Measurements from ENCODE around the gene NCAPG2. TPM values are rescaled to one million over a fixed set of nuclear protein-coding genes. Genes with fewer than 3 reads are reported as not detected.
"Not testable (repeated sequence)": the region's sequence is repeated elsewhere in the genome, so short reads cannot be mapped to it uniquely, and the experiment has no call there.

Gene NCAPG2
- total RNA-seq, 2 experiments from 2014 or later: 145 to 149 TPM

- ChIA-PET CTCF (no interaction called here), POLR2A (no interaction called here)
- Mint-ChIP-seq H3K27ac (no peak overlapping the region), H3K36me3 (no peaks in the 10 kb centered on the region), H3K27me3 (peaks cover 2% of the 10 kb centered on the region), H3K4me3 (no peak overlapping the region), H3K9me3 (no peaks in the 10 kb centered on the region), H3K4me1 (ENCODE audit: low read depth) (no peaks in the 10 kb centered on the region)
- no peak for DNase-seq
- intact Hi-C loops (cut with micrococcal nuclease): no loop called here
These were observed 18.1 kb upstream of the NCAPG2 start for GRCh38 chr7:158722574-158723237.

- Mint-ChIP-seq H3K9me3 (no peaks in the 10 kb centered on the region), H3K36me3 (no peaks in the 10 kb centered on the region), H3K27ac (no peak overlapping the region), H3K4me3 (no peak overlapping the region), H3K4me1 (ENCODE audit: low read depth) (no peaks in the 10 kb centered on the region), H3K27me3 (peaks cover 2% of the 10 kb centered on the region)
- no peak for DNase-seq
- ChIA-PET CTCF (no interaction called here), POLR2A (interaction anchor here (0.7 kb wide), 1 partner anchor 17 kb away, joined by 3 read pairs; no protein-coding TSS in a partner anchor)
- intact Hi-C loops (cut with micrococcal nuclease): no loop called here
These were observed 15.5 kb upstream of the NCAPG2 start for GRCh38 chr7:158720112-158720511.

- ChIA-PET CTCF (no interaction called here), POLR2A (no interaction called here)
- no peak overlapping the region for H3K4me3 Mint-ChIP-seq
- H3K27ac Mint-ChIP-seq: no peak overlapping the region
- H3K27me3 Mint-ChIP-seq: peaks cover 2% of the 10 kb centered on the region
- H3K9me3 Mint-ChIP-seq: no peaks in the 10 kb centered on the region
- H3K36me3 Mint-ChIP-seq: peaks cover 2% of the 10 kb centered on the region
- intact Hi-C loops (cut with micrococcal nuclease): no loop called here
- no peak for DNase-seq
- peaks cover 4% of the 10 kb centered on the region for H3K4me1 Mint-ChIP-seq (ENCODE audit: low read depth)
These were observed 12.2 kb upstream of the NCAPG2 start for GRCh38 chr7:158716802-158717201.

GRCh38 chr7:158710651-158711102 is 6.1 kb upstream of the NCAPG2 start:
- peaks cover 15% of the 10 kb centered on the region for H3K4me1 Mint-ChIP-seq (ENCODE audit: low read depth)
- H3K27me3 Mint-ChIP-seq: peaks cover 1% of the 10 kb centered on the region
- no peak overlapping the region for H3K4me3 Mint-ChIP-seq
- H3K36me3 Mint-ChIP-seq: peaks cover 2% of the 10 kb centered on the region
- DNase-seq: no peak
- peaks cover 8% of the 10 kb centered on the region for H3K9me3 Mint-ChIP-seq
- ChIA-PET CTCF (no interaction called here), POLR2A (no interaction called here)
- intact Hi-C loops (cut with micrococcal nuclease): no loop called here
- no peak overlapping the region for H3K27ac Mint-ChIP-seq

GRCh38 chr7:158707610-158708009 is 3.0 kb upstream of the NCAPG2 start:
- peaks cover 11% of the 10 kb centered on the region for H3K36me3 Mint-ChIP-seq
- no peak overlapping the region for H3K4me3 Mint-ChIP-seq
- H3K4me1 Mint-ChIP-seq (ENCODE audit: low read depth): peaks cover 29% of the 10 kb centered on the region
- CTCF ChIA-PET: no interaction called here
- intact Hi-C loops (cut with micrococcal nuclease): no loop called here
- DNase-seq: no peak
- POLR2A ChIA-PET: interaction anchor here (0.6 kb wide), 1 partner anchor 1370 kb away, joined by 4 read pairs; no protein-coding TSS in a partner anchor
- H3K9me3 Mint-ChIP-seq: peaks cover 8% of the 10 kb centered on the region
- no peak overlapping the region for H3K27ac Mint-ChIP-seq
- peaks cover 1% of the 10 kb centered on the region for H3K27me3 Mint-ChIP-seq

GRCh38 chr7:158706710-158707590 is 2.3 kb upstream of the NCAPG2 start:
- intact Hi-C loops (cut with micrococcal nuclease): no loop called here
- Mint-ChIP-seq H3K27me3 (peaks cover 1% of the 10 kb centered on the region), H3K36me3 (peaks cover 16% of the 10 kb centered on the region), H3K9me3 (peaks cover 8% of the 10 kb centered on the region), H3K4me1 (ENCODE audit: low read depth) (peaks cover 32% of the 10 kb centered on the region), H3K4me3 (peak overlapping the region; percentile 27), H3K27ac (no peak overlapping the region)
- ChIA-PET CTCF (interaction anchor here (0.6 kb wide), 1 partner anchor 12 kb away, joined by 3 read pairs; no protein-coding TSS in a partner anchor), POLR2A (no interaction called here)
- no peak for DNase-seq

GRCh38 chr7:158706273-158706704 is 1.7 kb upstream of the NCAPG2 start:
- peaks cover 1% of the 10 kb centered on the region for H3K27me3 Mint-ChIP-seq
- no peak overlapping the region for H3K27ac Mint-ChIP-seq
- peaks cover 37% of the 10 kb centered on the region for H3K4me1 Mint-ChIP-seq (ENCODE audit: low read depth)
- no peak for DNase-seq
- H3K4me3 Mint-ChIP-seq: peak overlapping the region; percentile 27
- intact Hi-C loops (cut with micrococcal nuclease): no loop called here
- CTCF ChIA-PET: interaction anchor here (0.6 to 2.0 kb wide), 2 partner anchors 13 to 270 kb away, joined by 3 to 14 read pairs; no protein-coding TSS in a partner anchor
- peaks cover 21% of the 10 kb centered on the region for H3K36me3 Mint-ChIP-seq
- H3K9me3 Mint-ChIP-seq: peaks cover 8% of the 10 kb centered on the region
- POLR2A ChIA-PET: no interaction called here

GRCh38 chr7:158705234-158705850 is 738 bp upstream of the NCAPG2 start:
- H3K4me1 Mint-ChIP-seq (ENCODE audit: low read depth): peaks cover 38% of the 10 kb centered on the region
- H3K27me3 Mint-ChIP-seq: no peaks in the 10 kb centered on the region
- H3K36me3 Mint-ChIP-seq: peaks cover 27% of the 10 kb centered on the region
- POLR2A ChIA-PET: interaction anchor here (0.6 to 2.1 kb wide), 8 partner anchors 49 to 492 kb away, joined by 3 to 13 read pairs (median 4); no protein-coding TSS in a partner anchor
- intact Hi-C loops (cut with micrococcal nuclease): loop anchor here (2.0 kb wide), 2 partner anchors 113 to 271 kb away; no protein-coding TSS in a partner anchor
- no peak for DNase-seq
- CTCF ChIA-PET: interaction anchor here (0.8 to 2.0 kb wide), 4 partner anchors 125 to 271 kb away, joined by 3 to 14 read pairs (median 4); no protein-coding TSS in a partner anchor
- peaks cover 8% of the 10 kb centered on the region for H3K9me3 Mint-ChIP-seq
- H3K27ac Mint-ChIP-seq: peak overlapping the region; percentile 34
- H3K4me3 Mint-ChIP-seq: peak overlapping the region; percentile 84

- ChIA-PET CTCF (interaction anchor here (0.6 to 2.0 kb wide), 4 partner anchors 14 to 273 kb away, joined by 3 to 14 read pairs (median 3); no protein-coding TSS in a partner anchor), POLR2A (interaction anchor here (0.8 to 2.1 kb wide), 6 partner anchors 48 to 160 kb away, joined by 3 to 13 read pairs (median 4); no protein-coding TSS in a partner anchor)
- peak overlapping the region; percentile 84 for H3K4me3 Mint-ChIP-seq
- DNase-seq, H3K27me3 Mint-ChIP-seq, H3K9me3 Mint-ChIP-seq: not testable (repeated sequence)
- H3K36me3 Mint-ChIP-seq: peaks cover 34% of the 10 kb centered on the region
- peaks cover 40% of the 10 kb centered on the region for H3K4me1 Mint-ChIP-seq (ENCODE audit: low read depth)
- intact Hi-C loops (cut with micrococcal nuclease): loop anchor here (1.0 to 2.0 kb wide), 5 partner anchors 48 to 273 kb away; partner anchors contain the start of genes DYNC2I1 and ESYT2
- H3K27ac Mint-ChIP-seq: peak overlapping the region; percentile 82
These were observed 703 bp downstream of the NCAPG2 start for GRCh38 chr7:158703679-158704523.

- no peaks in the 10 kb centered on the region for H3K27me3 Mint-ChIP-seq
- POLR2A ChIA-PET: no interaction called here
- peaks cover 40% of the 10 kb centered on the region for H3K4me1 Mint-ChIP-seq (ENCODE audit: low read depth)
- intact Hi-C loops (cut with micrococcal nuclease): no loop called here
- CTCF ChIA-PET: no interaction called here
- H3K36me3 Mint-ChIP-seq: peaks cover 38% of the 10 kb centered on the region
- H3K9me3 Mint-ChIP-seq: peaks cover 6% of the 10 kb centered on the region
- peak overlapping the region; percentile 50 for H3K27ac Mint-ChIP-seq
- peak overlapping the region; percentile 84 for H3K4me3 Mint-ChIP-seq
- DNase-seq: no peak
These were observed 1.7 kb downstream of the NCAPG2 start for GRCh38 chr7:158702944-158703343.

- intact Hi-C loops (cut with micrococcal nuclease): no loop called here
- Mint-ChIP-seq H3K4me3 (peak overlapping the region; percentile 84), H3K4me1 (ENCODE audit: low read depth) (peaks cover 40% of the 10 kb centered on the region), H3K36me3 (peaks cover 41% of the 10 kb centered on the region), H3K27ac (no peak overlapping the region), H3K9me3 (no peaks in the 10 kb centered on the region), H3K27me3 (no peaks in the 10 kb centered on the region)
- no peak for DNase-seq
- POLR2A ChIA-PET: no interaction called here
- CTCF ChIA-PET: no interaction called here
These were observed 2.4 kb downstream of the NCAPG2 start for GRCh38 chr7:158702196-158702595.

Data from activated CD4-positive, alpha-beta memory T cell treated with anti-CD3 and anti-CD28 coated beads for 36 hours (primary cell).